ENCODE data around the gene LARGE2. TPM values are rescaled to one million over a fixed set of nuclear protein-coding genes. Genes with fewer than 3 reads are reported as not detected.

LARGE2 gene
- total RNA-seq, 1 donor from 2014 or later, result 39.4 TPM

DNA sequence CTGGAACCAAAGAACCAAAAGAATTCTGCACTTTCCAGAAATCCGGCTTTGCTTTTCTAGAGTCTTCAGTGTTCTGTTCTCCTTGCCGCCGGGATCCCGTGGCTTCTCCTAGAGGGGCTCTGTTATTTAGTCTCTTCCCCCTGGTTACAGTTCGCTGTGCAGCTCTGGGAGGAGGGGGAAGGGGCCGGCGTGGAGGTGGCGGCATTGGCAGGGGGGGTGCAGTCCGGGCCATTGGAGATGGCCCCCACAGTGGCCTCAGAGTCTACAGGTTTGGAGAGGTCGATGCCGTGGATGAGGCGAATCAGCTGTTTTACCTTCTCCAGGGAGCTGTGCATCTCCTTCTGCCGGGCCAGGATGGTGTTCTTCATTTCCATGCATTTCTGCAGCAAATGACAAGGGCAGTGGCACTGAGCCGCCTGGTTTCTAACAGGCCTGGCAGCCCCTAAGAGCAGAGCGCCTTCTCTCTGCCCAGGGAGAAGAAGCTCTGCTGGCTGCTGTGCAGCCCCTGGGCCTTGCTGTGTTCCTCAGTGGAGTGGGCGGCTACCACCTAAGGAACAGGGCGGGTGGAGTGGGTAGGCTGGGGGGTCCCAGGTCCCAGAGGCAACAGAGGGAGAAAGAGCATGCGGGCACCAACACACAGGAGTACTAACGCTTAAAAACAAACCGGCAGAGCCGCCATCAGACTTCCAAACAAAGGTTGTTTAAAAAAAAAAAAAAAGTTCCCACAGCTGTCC lies 11.6 kb downstream of the LARGE2 start:
- no peak overlapping the region for H3K4me3 Mint-ChIP-seq (ENCODE audit: low read depth)
- peaks cover 21% of the 10 kb centered on the region for H3K4me1 Mint-ChIP-seq (ENCODE audit: low read depth)
- TF ChIP-seq, protein P1, sequence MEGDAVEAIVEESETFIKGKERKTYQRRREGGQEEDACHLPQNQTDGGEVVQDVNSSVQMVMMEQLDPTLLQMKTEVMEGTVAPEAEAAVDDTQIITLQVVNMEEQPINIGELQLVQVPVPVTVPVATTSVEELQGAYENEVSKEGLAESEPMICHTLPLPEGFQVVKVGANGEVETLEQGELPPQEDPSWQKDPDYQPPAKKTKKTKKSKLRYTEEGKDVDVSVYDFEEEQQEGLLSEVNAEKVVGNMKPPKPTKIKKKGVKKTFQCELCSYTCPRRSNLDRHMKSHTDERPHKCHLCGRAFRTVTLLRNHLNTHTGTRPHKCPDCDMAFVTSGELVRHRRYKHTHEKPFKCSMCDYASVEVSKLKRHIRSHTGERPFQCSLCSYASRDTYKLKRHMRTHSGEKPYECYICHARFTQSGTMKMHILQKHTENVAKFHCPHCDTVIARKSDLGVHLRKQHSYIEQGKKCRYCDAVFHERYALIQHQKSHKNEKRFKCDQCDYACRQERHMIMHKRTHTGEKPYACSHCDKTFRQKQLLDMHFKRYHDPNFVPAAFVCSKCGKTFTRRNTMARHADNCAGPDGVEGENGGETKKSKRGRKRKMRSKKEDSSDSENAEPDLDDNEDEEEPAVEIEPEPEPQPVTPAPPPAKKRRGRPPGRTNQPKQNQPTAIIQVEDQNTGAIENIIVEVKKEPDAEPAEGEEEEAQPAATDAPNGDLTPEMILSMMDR (IDR thresholded peaks at IDR 0.05; ENCODE audit: unreplicated experiment), result no peak
- H3K36me3 Mint-ChIP-seq (ENCODE audit: insufficient read depth), result peaks cover 13% of the 10 kb centered on the region
- peak overlapping the region; percentile 97 for H3K27ac Mint-ChIP-seq
- DNase-seq (ENCODE audit: low spot score, unreplicated experiment), result no peak
- no peaks in the 10 kb centered on the region for H3K9me3 Mint-ChIP-seq (ENCODE audit: low read depth)
- H3K27me3 Mint-ChIP-seq, result no peaks in the 10 kb centered on the region

DNA sequence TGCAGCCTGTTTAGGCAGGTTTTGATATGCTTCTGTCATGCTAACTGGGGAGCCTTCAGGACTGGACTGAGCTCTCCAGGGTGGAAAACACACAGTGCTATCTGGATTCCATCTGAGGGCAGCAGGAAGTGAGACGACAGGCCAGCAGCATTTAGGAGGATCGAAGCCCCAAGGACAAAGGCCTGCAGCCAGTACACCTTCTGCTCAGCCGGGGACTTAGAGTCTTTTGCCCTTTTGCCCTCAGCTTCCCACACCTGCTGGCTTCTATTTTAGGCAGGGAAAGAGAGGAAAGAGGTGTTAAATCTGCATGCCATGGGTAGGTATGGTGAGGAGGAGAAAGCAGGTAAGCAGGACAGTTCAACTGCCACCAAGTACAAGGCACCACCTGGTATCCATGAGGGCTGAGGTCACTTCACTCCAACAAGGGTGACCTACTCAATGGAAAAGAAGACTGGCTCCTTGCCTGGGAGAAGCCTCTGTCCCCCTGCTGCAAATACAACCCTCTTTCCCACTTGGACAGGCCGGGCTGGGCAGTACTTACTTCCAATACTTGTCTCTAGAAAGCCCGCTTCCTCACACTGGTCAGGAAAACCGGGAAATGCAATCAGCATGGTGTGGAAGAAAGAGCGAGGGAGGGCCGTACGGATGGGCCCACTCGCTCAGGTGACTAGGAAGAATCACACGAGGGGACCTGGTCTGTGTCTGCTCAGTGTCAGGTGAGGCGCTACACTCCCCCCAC lies 12.3 kb downstream of the LARGE2 start:
- peaks cover 13% of the 10 kb centered on the region for H3K36me3 Mint-ChIP-seq (ENCODE audit: insufficient read depth)
- no peaks in the 10 kb centered on the region for H3K27me3 Mint-ChIP-seq
- H3K9me3 Mint-ChIP-seq (ENCODE audit: low read depth), result no peaks in the 10 kb centered on the region
- peaks cover 21% of the 10 kb centered on the region for H3K4me1 Mint-ChIP-seq (ENCODE audit: low read depth)
- H3K4me3 Mint-ChIP-seq (ENCODE audit: low read depth), result no peak overlapping the region
- DNase-seq (ENCODE audit: low spot score, unreplicated experiment), result no peak
- TF ChIP-seq, protein P1 (IDR thresholded peaks at IDR 0.05; ENCODE audit: unreplicated experiment), result no peak
- H3K27ac Mint-ChIP-seq, result peak overlapping the region; percentile 97

DNA sequence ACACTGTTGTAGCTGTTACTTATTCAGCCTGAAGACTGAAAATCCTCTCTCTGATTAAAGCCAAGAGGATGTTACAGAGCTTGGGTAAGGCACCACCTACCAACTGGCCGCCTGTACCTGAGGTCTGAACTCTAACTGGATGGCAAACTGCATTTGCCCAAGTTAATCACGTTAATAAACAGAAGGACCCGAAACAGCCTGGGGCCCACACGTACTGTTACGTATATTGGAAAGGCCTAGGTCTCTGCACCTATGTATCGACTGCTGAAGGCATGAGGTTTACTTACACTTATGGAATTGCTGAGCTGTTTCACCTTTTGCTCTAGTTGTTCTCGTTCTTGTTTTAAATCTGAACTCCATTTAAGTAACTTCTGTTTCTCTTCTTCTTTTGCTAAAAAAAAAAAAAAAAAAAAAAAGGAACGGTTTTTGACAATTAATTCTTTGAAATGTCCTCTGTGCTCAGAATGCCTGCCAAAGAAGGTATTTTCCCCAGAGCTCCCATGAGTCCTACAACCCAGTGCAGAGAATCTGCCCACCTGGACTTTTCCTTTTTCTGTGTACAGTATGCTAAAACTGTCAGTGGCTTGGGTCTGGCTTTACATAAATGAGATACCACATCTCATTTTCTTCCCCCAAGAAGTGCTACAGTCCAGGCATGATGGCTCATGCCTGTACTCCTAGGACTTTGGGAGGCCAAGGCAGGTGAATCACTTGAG lies 13.1 kb downstream of the LARGE2 start:
- DNase-seq (ENCODE audit: low spot score, unreplicated experiment), result no peak
- H3K4me1 Mint-ChIP-seq (ENCODE audit: low read depth), result peaks cover 21% of the 10 kb centered on the region
- peak overlapping the region; percentile 97 for H3K27ac Mint-ChIP-seq
- TF ChIP-seq, protein P1 (IDR thresholded peaks at IDR 0.05; ENCODE audit: unreplicated experiment), result no peak
- H3K9me3 Mint-ChIP-seq (ENCODE audit: low read depth), result no peaks in the 10 kb centered on the region
- H3K4me3 Mint-ChIP-seq (ENCODE audit: low read depth), result no peak overlapping the region
- H3K36me3 Mint-ChIP-seq (ENCODE audit: insufficient read depth), result peaks cover 9% of the 10 kb centered on the region
- no peaks in the 10 kb centered on the region for H3K27me3 Mint-ChIP-seq

DNA sequence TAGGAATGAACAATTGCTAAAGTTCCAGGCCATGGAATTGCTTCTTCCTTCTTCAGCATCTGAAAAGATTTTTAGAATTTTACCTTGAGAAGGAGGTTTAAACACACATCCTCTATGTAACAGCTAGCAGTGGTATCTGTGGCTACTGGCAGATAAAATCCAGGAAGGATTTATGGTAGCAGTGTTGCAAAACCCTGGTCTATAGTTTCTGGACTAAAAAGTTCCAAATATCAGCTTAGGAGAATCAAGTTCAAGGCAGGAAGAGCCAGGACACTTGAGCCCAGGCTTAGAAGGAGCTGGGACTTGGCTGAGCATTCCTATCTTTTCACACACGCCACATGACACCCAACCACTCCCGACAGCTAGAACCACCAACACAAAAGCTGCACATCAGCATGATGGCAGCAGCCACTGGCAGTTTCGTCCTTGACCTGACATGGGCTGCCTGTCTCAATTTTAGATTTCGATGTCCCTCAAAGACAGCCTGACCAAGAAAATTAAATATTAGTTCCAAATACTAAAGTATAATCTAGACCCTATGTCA lies 14.1 kb downstream of the LARGE2 start:
- Mint-ChIP-seq H3K4me3 (ENCODE audit: low read depth) (no peak overlapping the region), H3K4me1 (ENCODE audit: low read depth) (peaks cover 21% of the 10 kb centered on the region), H3K9me3 (ENCODE audit: low read depth) (no peaks in the 10 kb centered on the region), H3K36me3 (ENCODE audit: insufficient read depth) (peaks cover 8% of the 10 kb centered on the region), H3K27me3 (no peaks in the 10 kb centered on the region), H3K27ac (no peak overlapping the region)
- TF ChIP-seq, protein P1 (IDR thresholded peaks at IDR 0.05; ENCODE audit: unreplicated experiment), result no peak
- DNase-seq (ENCODE audit: low spot score, unreplicated experiment), result no peak

DNA sequence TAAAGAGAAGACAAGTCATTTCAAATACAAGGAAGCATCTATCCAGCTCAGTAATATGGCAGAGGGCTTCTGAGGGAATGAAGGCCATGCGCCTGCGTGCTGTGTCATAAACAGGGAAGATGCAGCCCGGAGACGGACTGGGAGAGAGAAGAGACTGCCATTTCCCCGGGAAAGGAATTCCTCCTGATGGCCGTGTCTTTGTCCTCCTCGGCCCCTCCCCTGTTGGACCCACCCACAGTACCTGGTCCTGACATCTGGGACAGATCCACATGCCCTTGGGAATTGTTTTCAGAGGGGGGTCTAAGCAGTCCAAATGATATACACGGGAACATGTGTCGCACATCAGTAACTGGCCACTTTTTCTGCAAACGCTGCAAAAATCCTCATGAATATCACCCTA lies 15.5 kb downstream of the LARGE2 start:
- H3K27ac Mint-ChIP-seq, result no peak overlapping the region
- H3K9me3 Mint-ChIP-seq (ENCODE audit: low read depth), result no peaks in the 10 kb centered on the region
- peaks cover 4% of the 10 kb centered on the region for H3K36me3 Mint-ChIP-seq (ENCODE audit: insufficient read depth)
- H3K27me3 Mint-ChIP-seq, result no peaks in the 10 kb centered on the region
- no peak overlapping the region for H3K4me3 Mint-ChIP-seq (ENCODE audit: low read depth)
- TF ChIP-seq, protein P1 (IDR thresholded peaks at IDR 0.05; ENCODE audit: unreplicated experiment), result no peak
- no peak for DNase-seq (ENCODE audit: low spot score, unreplicated experiment)
- H3K4me1 Mint-ChIP-seq (ENCODE audit: low read depth), result peaks cover 21% of the 10 kb centered on the region

All from progenitor cell of endocrine pancreas (in vitro differentiated cells).